HepG2 (cell line): ENCODE results near the gene GPR162. TPM values are rescaled to one million over a fixed set of nuclear protein-coding genes. Genes with fewer than 3 reads are reported as not detected.

Experiments used
- AGO2 ChIP-seq: fragments of 200-400 bp; formaldehyde crosslinking; optimal IDR thresholded peaks from 2 replicates; pipeline ENCODE3; 2017; ENCODE audit warnings: mild to moderate bottlenecking, low read depth, low read length, moderate library complexity
- ARID2 ChIP-seq: sonication (generic); formaldehyde crosslinking; IDR thresholded peaks from 2 replicates; pipeline ENCODE4 v1.8.1; 2022; ENCODE audit warnings: mild to moderate bottlenecking, missing genetic modification reagents, borderline replicate concordance
- ETV5 ChIP-seq: IDR thresholded peaks from 2 replicates; pipeline ENCODE4 v1.6.1; 2018; ENCODE audit warnings: missing biosample characterization, missing genetic modification reagents, inconsistent platforms, borderline replicate concordance
- EZH2 ChIP-seq: conservative IDR thresholded peaks from 2 replicates; pipeline ENCODE4 v1.6.1; 2012; ENCODE audit warnings: mild to moderate bottlenecking, low read depth, low read length, moderate library complexity
- FOXC1 ChIP-seq: sonication (generic); formaldehyde crosslinking; IDR thresholded peaks from 2 replicates; pipeline ENCODE4 v1.8.0; 2022; ENCODE audit warnings: mild to moderate bottlenecking, missing genetic modification reagents, borderline replicate concordance
- FOXO1 ChIP-seq: sonication (generic); formaldehyde crosslinking; IDR thresholded peaks from 2 replicates; pipeline ENCODE4 v1.4.0; 2020; ENCODE audit warnings: missing genetic modification reagents
- GMEB2 ChIP-seq: IDR thresholded peaks from 2 replicates; pipeline ENCODE4 v1.6.1; 2016; ENCODE audit warnings: missing biosample characterization, missing genetic modification reagents, low read depth
- HIVEP1 ChIP-seq: sonication (generic); formaldehyde crosslinking; IDR thresholded peaks from 2 replicates; pipeline ENCODE4 v1.4.0; 2020; ENCODE audit warnings: mild to moderate bottlenecking, missing genetic modification reagents
- HNRNPL ChIP-seq: fragments of 200-400 bp; formaldehyde crosslinking; IDR thresholded peaks from 2 replicates; pipeline ENCODE4 v1.6.1; 2017; ENCODE audit warnings: mild to moderate bottlenecking, low read depth, low read length
- IKZF4 ChIP-seq: sonication (generic); formaldehyde crosslinking; IDR thresholded peaks from 2 replicates; pipeline ENCODE4 v1.5.1; 2020; ENCODE audit warnings: borderline replicate concordance, mild to moderate bottlenecking, low read depth, missing genetic modification reagents; ENCODE audit errors: not compliant biosample characterization
- MATR3 ChIP-seq: sonication (generic); formaldehyde crosslinking; IDR thresholded peaks from 2 replicates; pipeline ENCODE4 v1.4.0; 2020; ENCODE audit warnings: missing genetic modification reagents
- SRY ChIP-seq: sonication (generic); formaldehyde crosslinking; IDR thresholded peaks from 2 replicates; pipeline ENCODE4 v1.8.0; 2022; ENCODE audit warnings: mild to moderate bottlenecking, missing genetic modification reagents
- TARDBP ChIP-seq: sonication (generic); formaldehyde crosslinking; IDR thresholded peaks from 2 replicates; pipeline ENCODE4 v1.8.0; 2022; ENCODE audit warnings: mild to moderate bottlenecking, missing genetic modification reagents
- ZFP36 ChIP-seq: fragments of 150-350 bp; IDR thresholded peaks from 2 replicates; pipeline ENCODE4 v1.6.1; 2018; ENCODE audit warnings: borderline replicate concordance, low read length, low read depth; ENCODE audit not compliant: partially characterized antibody
- ZNF12 ChIP-seq: sonication (generic); formaldehyde crosslinking; IDR thresholded peaks from 2 replicates; pipeline ENCODE4 v1.5.0; 2020; ENCODE audit warnings: missing genetic modification reagents
- ZNF225 ChIP-seq: sonication (generic); formaldehyde crosslinking; IDR thresholded peaks from 2 replicates; pipeline ENCODE4 v1.4.0; 2020; ENCODE audit warnings: mild to moderate bottlenecking, missing genetic modification reagents
- ZNF407 ChIP-seq: sonication (generic); formaldehyde crosslinking; IDR thresholded peaks from one replicate; pipeline ENCODE4 v1.5.1; 2020; ENCODE audit warnings: mild to moderate bottlenecking, missing genetic modification reagents; ENCODE audit errors: not compliant biosample characterization
- ZNF558 ChIP-seq: sonication (generic); formaldehyde crosslinking; IDR thresholded peaks from 2 replicates; pipeline ENCODE4 v1.9.0; 2022; ENCODE audit warnings: mild to moderate bottlenecking, missing genetic modification reagents, borderline replicate concordance
- ZNF747 ChIP-seq: sonication (generic); formaldehyde crosslinking; IDR thresholded peaks from 2 replicates; pipeline ENCODE4 v1.8.1; 2023; ENCODE audit warnings: missing genetic modification reagents, mild to moderate bottlenecking, borderline replicate concordance
- polyA plus RNA-seq, 8 experiments: library from polyadenylated mRNA; depleted of rRNA in 3 of 8; stranded (reverse) in 7 of 8; unstranded in 1 of 8; fragments of >200 nt; fragmentation: Illumina TruSeq in 4 of 8; extraction: Trizol in 4 of 8; gene quantifications; 2 replicates each; pipeline versions ENCODE4 v1.2.1 to v1.2.3, GENCODE V29; 2011 to 2016; ENCODE audit warnings: low read depth in 4 of 8, missing spikeins in 1 of 8, mixed read lengths in 1 of 8; ENCODE audit not compliant: insufficient read depth in 1 of 8
- total RNA-seq, 5 experiments: library from RNA; depleted of rRNA; stranded (reverse); fragments of >200 nt; fragmentation: Illumina TruSeq; extraction: Trizol; gene quantifications; 2 replicates each; pipeline ENCODE4 v1.2.3, GENCODE V29; 2016; ENCODE audit warnings: low read depth in 1 of 5

GPR162 gene
- total and polyA plus RNA-seq, 2 of the 13 experiments (the other 11 are each of a cell fraction or from before 2014, with no cell fraction given): 0.08 TPM; not detected in 1

- no peak for TF ChIP-seq ARID2 (CRISPR knock-in tag)
- 0 out of 2 replicates have a peak, but pooled peaks have one; percentile 42 for TF ChIP-seq HNRNPL
- TF ChIP-seq ZFP36: no peak
- TF ChIP-seq ZNF407: no peak
- no peak for TF ChIP-seq TARDBP (CRISPR knock-in tag)
- no peak for TF ChIP-seq ETV5
- peak; percentile 90 for TF ChIP-seq AGO2
- TF ChIP-seq SRY (CRISPR knock-in tag): peak; percentile 71
- no peak for TF ChIP-seq ZNF12 (CRISPR knock-in tag)
- no peak for TF ChIP-seq GMEB2 (CRISPR knock-in tag)
- TF ChIP-seq MATR3 (CRISPR knock-in tag): no peak
- peak; percentile 22; the same call in 1 of the 2 replicates for TF ChIP-seq ZNF747 (CRISPR knock-in tag)
- TF ChIP-seq IKZF4: no peak
- TF ChIP-seq FOXC1: no peak; the same call in 1 of the 2 replicates
- peak; percentile 66 for TF ChIP-seq HIVEP1 (CRISPR knock-in tag)
- no peak for TF ChIP-seq EZH2
- 0 out of 2 replicates have a peak, but pooled peaks have one; percentile 25 for TF ChIP-seq FOXO1 (CRISPR knock-in tag)
- no peak for TF ChIP-seq ZNF558 (CRISPR knock-in tag)
- TF ChIP-seq ZNF225 (CRISPR knock-in tag): no peak; the same call in 1 of the 2 replicates
Observed at GRCh38 chr12:6828781-6829535, 7.3 kb downstream of the GPR162 start (continued).
